ENCODE results near the gene AGBL4.

The AGBL4 gene

DNA sequence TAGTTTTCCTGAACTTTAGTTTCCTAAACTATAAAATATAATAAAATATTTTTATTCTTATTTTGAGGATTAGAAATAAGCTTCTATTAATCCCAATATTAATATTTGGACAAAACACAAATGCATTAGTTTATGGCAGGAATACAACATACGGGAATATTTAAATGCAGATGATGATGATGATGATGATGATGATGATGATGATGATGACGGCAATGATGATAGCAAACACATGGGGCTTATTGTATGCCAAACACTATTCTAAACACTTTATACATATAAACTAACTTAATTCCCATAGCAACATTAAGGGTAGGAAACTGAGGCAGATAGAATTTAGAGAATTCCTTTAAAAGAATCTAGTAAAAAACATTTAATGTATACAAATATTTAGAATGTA, 705.5 kb downstream of the AGBL4 start:
- TF ChIP-seq SIN3A (IDR thresholded peaks at IDR 0.05; ENCODE audit: borderline replicate concordance, insufficient read depth, low read length) = no peak
- TF ChIP-seq TAF1 (IDR thresholded peaks at IDR 0.05; ENCODE audit: borderline replicate concordance, insufficient read depth, low read length) = no peak
- TF ChIP-seq, protein P1, sequence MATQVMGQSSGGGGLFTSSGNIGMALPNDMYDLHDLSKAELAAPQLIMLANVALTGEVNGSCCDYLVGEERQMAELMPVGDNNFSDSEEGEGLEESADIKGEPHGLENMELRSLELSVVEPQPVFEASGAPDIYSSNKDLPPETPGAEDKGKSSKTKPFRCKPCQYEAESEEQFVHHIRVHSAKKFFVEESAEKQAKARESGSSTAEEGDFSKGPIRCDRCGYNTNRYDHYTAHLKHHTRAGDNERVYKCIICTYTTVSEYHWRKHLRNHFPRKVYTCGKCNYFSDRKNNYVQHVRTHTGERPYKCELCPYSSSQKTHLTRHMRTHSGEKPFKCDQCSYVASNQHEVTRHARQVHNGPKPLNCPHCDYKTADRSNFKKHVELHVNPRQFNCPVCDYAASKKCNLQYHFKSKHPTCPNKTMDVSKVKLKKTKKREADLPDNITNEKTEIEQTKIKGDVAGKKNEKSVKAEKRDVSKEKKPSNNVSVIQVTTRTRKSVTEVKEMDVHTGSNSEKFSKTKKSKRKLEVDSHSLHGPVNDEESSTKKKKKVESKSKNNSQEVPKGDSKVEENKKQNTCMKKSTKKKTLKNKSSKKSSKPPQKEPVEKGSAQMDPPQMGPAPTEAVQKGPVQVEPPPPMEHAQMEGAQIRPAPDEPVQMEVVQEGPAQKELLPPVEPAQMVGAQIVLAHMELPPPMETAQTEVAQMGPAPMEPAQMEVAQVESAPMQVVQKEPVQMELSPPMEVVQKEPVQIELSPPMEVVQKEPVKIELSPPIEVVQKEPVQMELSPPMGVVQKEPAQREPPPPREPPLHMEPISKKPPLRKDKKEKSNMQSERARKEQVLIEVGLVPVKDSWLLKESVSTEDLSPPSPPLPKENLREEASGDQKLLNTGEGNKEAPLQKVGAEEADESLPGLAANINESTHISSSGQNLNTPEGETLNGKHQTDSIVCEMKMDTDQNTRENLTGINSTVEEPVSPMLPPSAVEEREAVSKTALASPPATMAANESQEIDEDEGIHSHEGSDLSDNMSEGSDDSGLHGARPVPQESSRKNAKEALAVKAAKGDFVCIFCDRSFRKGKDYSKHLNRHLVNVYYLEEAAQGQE (IDR thresholded peaks at IDR 0.05; ENCODE audit: insufficient read depth in 1 of 2, low read depth in 2 of 2, low read length in 2 of 2) = no peak
- TF ChIP-seq POLR2AphosphoS5 (IDR thresholded peaks at IDR 0.05; ENCODE audit: low read depth, low read length) = no peak
- TF ChIP-seq FOXP2 (optimal IDR thresholded peaks at IDR 0.05; ENCODE audit: borderline replicate concordance, extremely low read depth, extremely low read length, insufficient read depth) = no peak

DNA sequence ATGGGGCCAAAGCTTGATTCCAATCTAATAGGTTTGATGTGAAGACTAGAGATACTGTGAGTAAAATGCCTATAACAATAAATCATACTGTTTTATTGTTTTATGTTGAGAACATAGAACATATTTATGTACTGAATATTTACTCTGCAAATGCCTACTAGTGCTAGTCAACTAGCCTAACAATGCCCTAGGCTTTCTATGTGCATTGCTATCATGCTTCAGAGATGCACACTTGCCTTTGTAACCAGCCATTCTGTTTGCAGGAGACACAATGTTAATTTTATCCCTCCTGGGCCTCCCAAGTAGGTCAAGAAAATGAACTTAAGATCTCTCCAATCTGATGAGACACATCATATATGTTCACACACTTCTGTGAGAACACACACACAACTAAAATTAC, 716.3 kb downstream of the AGBL4 start:
- TF ChIP-seq POLR2AphosphoS5 (IDR thresholded peaks at IDR 0.05; ENCODE audit: low read depth, low read length) (no peak), SIN3A (IDR thresholded peaks at IDR 0.05; ENCODE audit: borderline replicate concordance, insufficient read depth, low read length) (no peak), FOXP2 (optimal IDR thresholded peaks at IDR 0.05; ENCODE audit: borderline replicate concordance, extremely low read depth, extremely low read length, insufficient read depth) (no peak)
- TF ChIP-seq, protein P1 (IDR thresholded peaks at IDR 0.05; ENCODE audit: insufficient read depth in 1 of 2, low read depth in 2 of 2, low read length in 2 of 2) = no peak

DNA sequence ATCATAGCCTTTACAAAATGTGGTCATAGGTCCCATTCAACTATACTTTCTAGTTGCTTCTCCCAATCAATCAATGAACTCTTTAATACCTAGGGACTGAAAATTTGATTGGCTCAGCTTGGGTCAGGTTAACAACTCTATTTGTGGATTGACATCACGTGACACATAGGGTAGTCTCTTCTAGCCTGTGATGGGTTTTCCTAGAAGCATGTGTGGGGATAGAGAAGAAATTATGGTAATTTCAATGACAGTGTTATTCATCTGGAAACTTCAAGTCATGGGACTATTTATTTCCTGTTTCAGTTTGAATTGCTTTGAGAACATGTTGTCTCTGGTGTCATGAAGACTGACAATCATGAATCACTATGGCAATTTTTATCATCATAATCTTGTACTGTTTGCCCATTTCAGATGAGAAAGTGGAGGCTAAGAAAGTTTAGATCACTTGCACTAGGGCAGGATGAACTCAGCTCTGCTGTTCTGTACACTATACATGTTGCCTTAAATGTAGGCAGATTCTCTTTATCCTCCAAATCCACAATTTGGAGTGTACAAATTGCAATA, 717.2 kb downstream of the AGBL4 start:
- TF ChIP-seq FOXP2 (optimal IDR thresholded peaks at IDR 0.05; ENCODE audit: borderline replicate concordance, extremely low read depth, extremely low read length, insufficient read depth) (no peak), POLR2AphosphoS5 (IDR thresholded peaks at IDR 0.05; ENCODE audit: low read depth, low read length) (no peak), TAF1 (IDR thresholded peaks at IDR 0.05; ENCODE audit: borderline replicate concordance, insufficient read depth, low read length) (no peak), SIN3A (IDR thresholded peaks at IDR 0.05; ENCODE audit: borderline replicate concordance, insufficient read depth, low read length) (no peak)
- TF ChIP-seq, protein P1 (IDR thresholded peaks at IDR 0.05; ENCODE audit: insufficient read depth in 1 of 2, low read depth in 2 of 2, low read length in 2 of 2) = no peak

DNA sequence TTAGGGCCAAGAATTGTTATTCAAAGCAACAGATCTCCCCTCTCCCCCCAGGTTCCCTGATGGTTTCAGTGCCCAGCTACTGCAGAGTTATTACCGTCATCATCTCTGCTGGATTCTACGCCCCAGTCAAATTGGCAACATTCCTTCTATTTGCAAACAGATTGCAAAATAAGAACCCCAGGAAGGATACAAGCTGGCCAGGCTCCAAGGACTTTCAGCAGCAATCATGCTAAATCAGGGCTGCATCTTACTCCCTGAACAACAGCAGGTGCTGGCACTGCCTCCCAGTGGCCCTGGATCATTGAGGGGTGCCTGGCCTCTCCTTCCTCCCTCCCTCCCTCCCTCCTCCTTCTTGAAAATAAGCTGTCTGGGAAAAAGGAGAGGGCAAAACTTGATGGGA, 725.5 kb downstream of the AGBL4 start:
- no peak for TF ChIP-seq FOXP2 (optimal IDR thresholded peaks at IDR 0.05; ENCODE audit: borderline replicate concordance, extremely low read depth, extremely low read length, insufficient read depth)
- no peak for TF ChIP-seq TAF1 (IDR thresholded peaks at IDR 0.05; ENCODE audit: borderline replicate concordance, insufficient read depth, low read length)
- TF ChIP-seq SIN3A (IDR thresholded peaks at IDR 0.05; ENCODE audit: borderline replicate concordance, insufficient read depth, low read length) = no peak
- TF ChIP-seq POLR2AphosphoS5 (IDR thresholded peaks at IDR 0.05; ENCODE audit: low read depth, low read length) = no peak
- TF ChIP-seq, protein P1 (IDR thresholded peaks at IDR 0.05; ENCODE audit: insufficient read depth in 1 of 2, low read depth in 2 of 2, low read length in 2 of 2) = no peak

DNA sequence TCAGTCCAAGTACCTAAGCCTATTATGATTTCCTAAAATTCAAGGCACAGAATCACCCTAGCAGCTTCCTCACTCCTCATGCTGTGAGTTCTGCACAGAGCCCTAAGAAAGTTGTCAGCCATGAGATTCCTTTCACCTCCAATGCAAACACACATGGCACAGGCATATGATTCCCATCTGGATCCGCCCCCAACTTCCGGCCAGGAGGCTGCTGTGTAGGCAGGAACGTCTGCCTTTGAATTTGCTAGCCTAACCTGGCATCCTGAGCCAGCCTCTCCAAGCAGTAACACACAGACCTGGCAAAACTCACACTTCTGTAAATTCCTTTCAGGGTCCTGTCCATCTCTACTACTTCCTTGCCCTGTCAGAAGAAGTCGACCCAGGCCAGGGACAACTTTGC, 726.0 kb downstream of the AGBL4 start:
- no peak for TF ChIP-seq TAF1 (IDR thresholded peaks at IDR 0.05; ENCODE audit: borderline replicate concordance, insufficient read depth, low read length)
- no peak for TF ChIP-seq FOXP2 (optimal IDR thresholded peaks at IDR 0.05; ENCODE audit: borderline replicate concordance, extremely low read depth, extremely low read length, insufficient read depth)
- no peak for TF ChIP-seq POLR2AphosphoS5 (IDR thresholded peaks at IDR 0.05; ENCODE audit: low read depth, low read length)
- TF ChIP-seq, protein P1 (IDR thresholded peaks at IDR 0.05; ENCODE audit: insufficient read depth in 1 of 2, low read depth in 2 of 2, low read length in 2 of 2) = no peak
- no peak for TF ChIP-seq SIN3A (IDR thresholded peaks at IDR 0.05; ENCODE audit: borderline replicate concordance, insufficient read depth, low read length)
